ENCODE data around the gene ARPC2. TPM values are rescaled to one million over a fixed set of nuclear protein-coding genes. Genes with fewer than 3 reads are reported as not detected.
"Not testable (repeated sequence)": the region's sequence is repeated elsewhere in the genome, so short reads cannot be mapped to it uniquely, and the experiment has no call there.

ARPC2 gene
- polyA plus RNA-seq: 100 to 1,000 TPM in 2 of 3 donors, 10 to 100 TPM in 1; 65.3 to 309 (median 256) TPM

DNA sequence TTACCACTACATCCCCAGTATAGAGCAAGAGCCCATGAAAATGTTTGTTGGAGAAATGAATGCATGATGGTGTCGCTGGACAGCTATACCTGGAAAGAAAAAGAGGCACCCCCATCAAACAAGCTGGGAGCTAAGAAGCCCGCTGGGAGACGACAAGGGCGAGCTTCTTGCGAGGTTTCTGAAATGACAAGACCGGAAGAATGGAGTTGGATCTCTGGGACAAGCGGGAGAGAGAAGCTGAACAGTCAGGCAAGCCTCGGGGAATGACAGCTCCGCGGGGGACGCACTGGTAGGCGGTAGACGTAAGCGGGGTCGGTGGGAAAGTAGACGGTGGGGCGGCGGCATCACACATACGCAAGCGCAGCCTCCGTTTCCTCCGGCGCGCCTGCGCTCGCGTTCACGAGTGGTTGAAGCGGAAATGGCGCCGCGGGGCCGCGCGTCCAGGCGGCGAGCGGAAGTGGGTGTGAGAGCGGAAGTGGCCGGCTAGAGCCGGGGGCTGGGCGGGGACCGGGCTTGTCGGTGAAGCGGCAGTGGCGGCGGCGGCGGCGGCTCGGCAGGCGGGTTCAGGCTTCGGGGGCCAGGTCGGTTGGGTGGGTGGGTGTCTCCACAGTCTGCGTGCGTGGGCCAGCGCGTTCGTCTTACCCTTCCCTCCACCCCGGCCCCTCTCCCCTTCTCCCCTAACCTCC is at the start of gene ARPC2:
TSS of gene ARPC2 (plus strand) at position 516 of the 686 bp plus-strand sequence. CDS start 282 bp downstream, outside the sequence.
- H3K27ac ChIP-seq (ENCODE audit: low read depth, low read length): peak within 1 kb of the TSS; percentile 97
- WGBS, 3 donors: 0 to 1% (median 1%) methylated on average over 53 to 59 of the region's 60 CpGs

DNA sequence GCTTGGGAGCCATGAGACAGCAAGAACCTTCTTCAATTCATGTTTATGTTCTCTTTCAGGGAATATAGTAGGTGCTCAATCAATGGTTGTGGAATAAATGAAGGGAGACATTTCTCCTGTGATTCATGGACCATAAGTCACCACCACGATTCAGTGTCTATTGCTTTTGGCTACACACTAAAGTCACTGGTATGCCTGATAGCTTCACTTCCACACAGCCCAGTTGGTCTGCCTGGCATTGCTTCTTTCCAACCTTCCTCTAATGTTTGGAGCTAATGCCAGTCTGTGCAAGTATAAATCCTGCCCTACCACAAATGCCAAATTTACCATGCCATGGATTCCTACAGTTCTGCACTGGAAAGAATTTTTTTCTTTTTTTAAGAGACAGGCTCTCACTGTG is 49.0 kb upstream of the ARPC2 start:
- H3K27ac ChIP-seq (ENCODE audit: low read depth, low read length): no peak overlapping the region
- WGBS, 3 donors: 86 to 92% (median 91%) methylated on average over 1 of the region's 1 CpG

DNA sequence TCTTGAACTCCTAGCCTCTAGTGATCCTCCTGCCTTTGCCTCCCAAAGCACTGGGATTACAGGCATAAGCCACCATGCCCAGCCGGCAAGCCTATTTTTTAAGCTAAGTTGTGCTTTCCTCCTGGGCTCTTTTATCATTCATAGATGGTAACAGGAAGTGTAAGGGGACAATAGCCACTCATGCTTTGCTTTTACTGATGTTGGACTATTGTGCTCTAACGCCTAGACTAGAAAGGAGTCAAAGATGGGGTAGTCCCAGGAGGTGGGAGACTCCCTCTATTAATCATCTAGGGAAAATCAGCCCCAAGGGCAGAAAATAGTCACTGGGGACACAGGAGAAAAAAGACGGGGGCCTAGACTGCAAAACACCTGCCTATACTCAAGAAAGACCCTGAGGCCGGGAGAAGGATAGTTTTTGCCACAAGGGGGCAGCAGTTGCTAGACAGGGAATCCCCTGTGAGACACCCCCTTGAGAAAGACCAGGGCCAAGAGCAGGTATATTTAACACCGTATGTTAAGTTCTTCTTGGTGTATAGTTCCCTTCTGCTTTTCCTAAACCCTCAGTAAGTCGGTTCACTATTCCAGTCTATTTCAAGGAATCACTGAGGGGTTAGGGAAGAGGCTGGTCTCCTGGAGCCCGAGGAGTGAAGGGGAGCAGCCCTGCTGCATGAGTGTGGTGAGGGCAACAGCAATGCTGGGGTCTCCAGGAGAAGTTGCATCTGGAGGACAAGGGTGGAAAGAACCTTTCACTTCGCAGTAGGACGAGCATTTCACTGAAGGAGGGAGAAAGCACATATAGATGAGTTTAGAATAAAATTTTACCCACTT is 48.1 kb upstream of the ARPC2 start:
- H3K27ac ChIP-seq (ENCODE audit: low read depth, low read length): no peak overlapping the region
- WGBS, 3 donors: 46 to 62% (median 51%) methylated on average over 9 of the region's 9 CpGs

DNA sequence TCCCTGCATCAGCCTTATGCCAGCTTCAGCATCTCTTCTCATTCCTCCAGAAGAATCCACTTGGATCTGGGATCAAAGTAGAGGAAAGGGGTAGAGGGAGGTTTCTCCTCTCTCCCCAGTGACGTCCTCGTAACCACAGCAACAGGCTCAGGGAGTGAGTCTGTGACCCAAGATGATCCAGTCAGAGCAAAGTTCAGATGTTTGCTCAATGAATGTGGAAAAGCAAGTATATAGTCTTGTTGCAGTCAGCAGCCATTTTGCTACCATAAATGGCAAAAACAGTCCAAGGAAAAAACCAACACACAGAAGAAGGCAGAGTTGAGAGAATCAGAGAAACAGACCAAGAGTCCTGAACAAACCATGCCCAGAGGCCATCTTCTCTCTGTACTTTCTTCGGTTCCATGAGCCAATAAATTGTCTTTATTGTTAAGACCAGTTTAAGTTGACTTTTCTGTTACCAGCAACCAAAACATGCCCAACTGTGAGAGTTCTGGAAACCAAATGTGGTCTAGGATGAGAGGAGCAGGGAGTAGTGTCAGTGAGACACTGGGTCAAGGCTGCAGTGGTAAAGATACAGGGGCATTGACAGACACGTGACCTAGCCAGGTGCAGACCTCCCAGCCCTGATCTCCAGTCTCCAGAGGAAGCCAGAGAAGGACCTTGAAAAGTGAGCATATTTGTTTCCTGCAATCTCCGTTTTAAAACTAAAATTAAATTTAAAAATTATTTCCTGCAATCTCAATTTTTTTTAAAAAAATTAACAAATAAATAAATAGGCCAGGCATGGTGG is 47.0 kb upstream of the ARPC2 start:
- WGBS, 3 donors: 44 to 72% (median 64%) methylated on average over 5 of the region's 5 CpGs
- no peak overlapping the region for H3K27ac ChIP-seq (ENCODE audit: low read depth, low read length)

DNA sequence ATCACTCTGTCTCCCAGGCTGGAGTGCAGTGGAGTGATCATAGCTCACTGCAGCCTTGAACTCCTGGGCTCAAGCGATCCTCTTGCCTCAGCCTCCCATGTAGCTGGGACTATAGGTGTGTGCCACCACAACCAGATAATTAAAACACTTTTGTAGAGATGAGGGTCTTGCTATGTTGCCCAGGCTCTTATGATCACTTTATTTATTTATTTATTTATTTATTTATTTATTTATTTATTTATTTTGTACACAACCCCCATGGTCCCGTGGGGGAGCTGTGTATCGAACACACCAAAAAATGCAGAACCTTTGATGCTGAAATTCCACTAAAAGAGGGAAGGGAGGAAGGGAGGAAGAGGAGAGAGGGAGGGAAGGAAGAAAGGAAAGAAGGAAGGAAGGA is 45.2 kb upstream of the ARPC2 start:
- WGBS, 3 donors: 83 to 85% (median 84%) methylated on average over 3 of the region's 3 CpGs

DNA sequence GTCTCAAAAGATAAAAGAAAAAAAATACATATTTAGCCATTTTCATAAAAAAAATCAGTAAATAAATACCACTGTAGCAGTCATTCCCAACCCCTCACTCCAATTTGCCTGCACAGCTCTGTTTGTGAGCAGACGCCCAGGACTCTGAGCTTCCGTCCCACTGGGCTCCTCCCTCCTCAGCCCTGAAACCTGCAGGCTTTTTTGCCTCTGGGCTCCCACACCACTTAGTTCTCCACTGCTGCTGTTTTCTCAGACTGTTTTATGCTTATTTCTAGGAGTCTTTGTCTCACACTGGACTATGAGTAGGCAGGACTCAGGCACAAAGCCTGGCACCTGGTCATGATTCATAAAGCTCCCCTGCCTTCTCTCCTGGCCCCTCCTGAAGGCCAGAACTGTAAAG is 44.1 kb upstream of the ARPC2 start:
- WGBS, 3 donors: 83 to 86% (median 84%) methylated on average over 2 of the region's 2 CpGs
- no peak overlapping the region for H3K27ac ChIP-seq (ENCODE audit: low read depth, low read length)

More for the DNA sequence above, 45.2 kb upstream of the ARPC2 start:
- H3K27ac ChIP-seq (ENCODE audit: low read depth, low read length): not testable (repeated sequence)

DNA sequence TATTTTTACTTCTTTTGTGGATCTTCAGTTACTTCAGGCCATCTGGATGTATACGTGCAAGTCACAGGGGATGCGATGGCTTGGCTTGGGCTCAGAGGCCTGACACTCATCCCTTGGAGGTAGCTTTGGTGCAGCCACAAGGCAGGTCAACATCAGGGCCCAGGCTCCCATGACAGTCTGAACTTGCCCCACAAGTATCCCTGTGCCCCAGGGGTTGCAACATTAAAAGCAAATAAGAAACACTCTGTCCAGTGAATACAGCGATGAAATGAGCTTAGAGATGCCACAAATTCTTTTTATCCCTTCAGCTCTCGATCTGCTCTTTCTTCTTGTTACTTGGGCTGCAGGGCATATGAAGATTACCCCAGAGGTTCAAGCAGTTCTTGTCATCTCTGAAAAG is 37.2 kb upstream of the ARPC2 start:
- 89 to 93% (median 91%) methylated on average over 4 of the region's 4 CpGs for WGBS, 3 donors
- no peak overlapping the region for H3K27ac ChIP-seq (ENCODE audit: low read depth, low read length)

DNA sequence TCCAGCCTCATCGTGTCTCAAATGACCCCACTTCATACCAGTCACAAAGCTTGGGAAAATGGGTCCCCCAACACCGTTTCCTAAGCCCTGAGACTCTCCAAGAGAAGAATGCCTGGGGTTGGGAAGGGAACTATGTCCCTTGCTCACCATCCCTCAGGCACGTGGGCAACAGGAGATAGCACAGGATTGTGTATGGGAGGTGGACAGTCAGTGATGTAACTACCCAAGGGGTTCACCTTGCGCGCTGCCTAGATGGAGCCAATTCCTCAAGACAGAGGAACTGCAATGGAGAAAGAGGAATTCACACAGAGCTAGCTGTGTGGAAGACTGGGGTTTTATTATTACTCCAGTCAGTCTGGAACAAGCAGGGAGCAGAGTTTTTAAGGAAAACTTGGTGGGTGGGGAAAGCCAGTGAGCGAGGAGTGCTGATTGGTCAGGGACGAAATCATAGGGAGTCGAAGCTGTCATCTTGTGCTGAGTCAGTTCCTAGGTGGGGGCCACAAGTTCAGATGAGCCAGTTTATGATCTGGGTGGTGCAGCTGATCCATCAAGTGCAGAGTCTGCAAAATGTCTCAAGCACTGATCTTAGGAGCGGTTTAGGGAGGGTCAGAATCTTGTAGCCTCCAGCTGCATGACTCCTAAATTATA is 36.4 kb upstream of the ARPC2 start:
- WGBS, 3 donors: 57 to 64% (median 60%) methylated on average over 9 of the region's 9 CpGs
- no peak overlapping the region for H3K27ac ChIP-seq (ENCODE audit: low read depth, low read length)

DNA sequence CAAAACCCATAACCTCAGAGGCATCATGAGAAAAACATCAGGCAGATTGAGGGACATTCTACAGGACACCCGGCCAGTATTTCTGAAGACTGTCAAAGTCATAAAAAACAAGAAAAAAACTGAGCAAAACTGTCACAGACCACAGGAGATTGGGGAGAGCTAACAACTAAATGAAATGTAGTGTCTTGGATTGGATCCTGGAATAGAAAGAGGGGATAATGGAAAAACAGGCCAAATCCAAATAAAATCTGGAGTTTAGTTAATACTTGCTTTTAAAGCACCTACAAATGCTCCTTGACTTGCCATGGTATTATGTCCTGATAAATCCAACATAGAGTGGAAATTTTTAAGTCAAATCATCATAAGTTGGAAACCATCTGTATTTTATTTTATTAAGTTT is 32.7 kb upstream of the ARPC2 start:
- WGBS, 3 donors: 84 to 94% (median 85%) methylated on average over 1 of the region's 1 CpG
- no peak overlapping the region for H3K27ac ChIP-seq (ENCODE audit: low read depth, low read length)

DNA sequence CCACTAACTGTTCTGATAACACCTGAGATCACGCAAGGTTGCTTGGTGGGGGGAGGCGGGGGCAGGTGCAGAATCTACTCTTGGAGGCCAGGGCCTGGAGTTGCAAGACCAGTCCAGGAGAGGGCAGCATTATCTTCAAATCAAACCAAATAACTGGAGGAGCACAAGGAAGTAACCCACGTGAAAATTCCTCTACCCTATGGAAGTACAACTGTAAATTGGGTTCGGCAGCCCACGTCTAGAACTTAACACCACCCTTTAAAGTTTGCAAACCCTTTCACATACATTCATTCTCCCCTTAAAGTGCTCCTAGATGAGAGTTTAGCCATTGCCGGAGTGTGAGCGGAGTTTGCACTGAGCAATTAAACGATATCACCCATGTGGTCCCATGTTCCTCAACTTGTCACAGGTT is 30.6 kb upstream of the ARPC2 start:
- no peak overlapping the region for H3K27ac ChIP-seq (ENCODE audit: low read depth, low read length)
- WGBS, 3 donors: 32 to 37% (median 36%) methylated on average over 8 of the region's 8 CpGs

DNA sequence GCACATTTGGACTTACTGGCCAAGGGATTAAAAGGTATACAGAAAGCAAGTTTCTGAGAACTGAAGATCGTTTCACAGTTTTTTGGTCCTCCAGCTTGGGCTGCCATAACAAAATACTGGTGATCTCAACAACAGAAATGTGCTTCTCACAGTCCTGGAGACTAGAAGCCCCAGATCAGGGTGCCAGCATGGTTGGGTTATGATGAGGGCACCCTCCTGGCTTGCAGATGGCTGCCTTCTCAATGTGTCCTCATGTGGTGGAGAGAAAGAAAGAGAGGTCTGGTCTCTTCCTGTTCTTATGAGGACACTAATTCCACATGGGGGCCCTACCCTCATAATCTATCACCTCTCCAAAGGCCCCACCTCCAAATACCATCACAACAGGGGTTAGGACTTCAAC is 30.1 kb upstream of the ARPC2 start:
- no peak overlapping the region for H3K27ac ChIP-seq (ENCODE audit: low read depth, low read length)
- 62 to 73% (median 62%) methylated on average over 1 of the region's 1 CpG for WGBS, 3 donors

DNA sequence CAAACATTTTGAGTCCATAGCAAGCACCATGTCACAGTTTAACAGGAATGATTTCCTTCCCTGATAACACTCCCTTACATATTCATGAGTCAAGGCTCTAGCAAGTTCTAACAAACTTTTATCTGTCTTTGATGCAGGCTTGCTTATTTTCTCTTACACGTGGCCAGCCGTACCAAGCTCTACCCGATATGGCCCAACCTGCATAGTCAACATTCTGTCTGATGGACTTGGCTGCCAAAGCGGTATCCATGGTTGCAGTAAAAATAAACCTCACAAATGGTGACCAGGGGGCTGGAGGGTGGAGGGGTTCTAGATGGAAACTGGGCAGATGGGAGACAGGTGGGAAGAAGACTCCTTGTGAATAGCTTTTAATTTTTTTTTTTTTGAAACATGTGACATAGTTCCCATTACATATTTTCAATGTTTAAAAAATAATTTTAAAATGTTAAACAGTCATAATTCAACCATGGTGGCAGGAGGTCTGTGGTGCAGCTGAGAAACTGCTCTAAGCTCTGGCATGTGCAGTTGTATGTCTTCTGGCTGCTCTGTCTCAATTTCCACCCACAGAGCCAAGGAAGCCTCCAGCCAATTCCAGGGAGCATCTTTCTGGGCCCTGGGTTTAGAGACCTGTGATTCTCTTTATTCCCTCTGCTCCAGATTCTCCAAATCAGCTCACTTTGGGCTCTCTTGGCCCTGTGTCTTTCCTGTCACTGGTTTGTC is 29.5 kb upstream of the ARPC2 start:
- WGBS, 3 donors: 38 to 68% (median 67%) methylated on average over 4 of the region's 4 CpGs

DNA sequence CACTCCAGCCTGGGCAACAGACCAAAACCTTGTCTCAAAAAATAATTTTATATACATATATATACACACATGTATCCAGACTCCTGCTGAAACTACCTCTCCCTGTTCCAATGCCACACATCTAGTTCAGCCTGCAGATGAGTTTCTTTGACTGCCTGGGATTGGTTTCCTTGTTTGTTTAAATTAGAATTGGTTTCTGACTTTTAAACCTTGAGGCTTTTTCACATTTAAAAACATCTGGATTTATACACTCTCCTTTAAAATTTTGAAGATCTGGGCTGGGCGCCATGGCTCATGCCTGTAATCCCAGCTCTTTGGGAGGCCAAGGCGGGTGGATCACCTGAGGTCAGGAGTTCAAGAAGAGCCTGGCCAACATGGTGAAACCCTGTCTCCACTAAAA is 28.5 kb upstream of the ARPC2 start:
- WGBS, 3 donors: 92 to 100% (median 98%) methylated on average over 2 of the region's 2 CpGs
- H3K27ac ChIP-seq (ENCODE audit: low read depth, low read length): no peak overlapping the region

More for the DNA sequence above, 29.5 kb upstream of the ARPC2 start:
- H3K27ac ChIP-seq (ENCODE audit: low read depth, low read length): no peak overlapping the region

DNA sequence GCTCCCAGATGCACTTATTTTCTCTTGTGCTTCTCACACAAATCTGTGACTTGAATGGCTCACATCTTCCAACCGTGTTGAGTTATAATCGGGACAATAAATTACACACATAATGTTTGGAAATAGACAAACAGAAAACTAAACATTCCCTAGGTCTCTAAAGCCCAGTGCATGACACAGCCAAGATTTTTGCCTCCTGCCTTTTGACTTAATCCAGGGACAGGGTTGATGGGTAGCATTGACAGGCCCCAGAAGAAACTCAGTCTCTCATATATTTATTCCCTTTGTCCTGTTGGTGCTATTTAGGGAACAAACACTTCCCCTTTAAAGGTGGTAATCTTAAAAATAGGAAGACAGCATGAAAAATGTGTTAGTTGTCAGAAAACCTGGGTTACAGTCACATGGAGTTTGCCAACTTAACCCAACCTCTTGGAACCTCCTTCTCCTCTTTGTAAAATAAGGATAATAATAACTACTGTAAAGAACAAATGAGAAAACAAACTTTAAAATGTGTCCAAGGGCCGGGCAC is 24.0 kb upstream of the ARPC2 start:
- 59 to 73% (median 60%) methylated on average over 3 of the region's 3 CpGs for WGBS, 3 donors
- no peak overlapping the region for H3K27ac ChIP-seq (ENCODE audit: low read depth, low read length)

DNA sequence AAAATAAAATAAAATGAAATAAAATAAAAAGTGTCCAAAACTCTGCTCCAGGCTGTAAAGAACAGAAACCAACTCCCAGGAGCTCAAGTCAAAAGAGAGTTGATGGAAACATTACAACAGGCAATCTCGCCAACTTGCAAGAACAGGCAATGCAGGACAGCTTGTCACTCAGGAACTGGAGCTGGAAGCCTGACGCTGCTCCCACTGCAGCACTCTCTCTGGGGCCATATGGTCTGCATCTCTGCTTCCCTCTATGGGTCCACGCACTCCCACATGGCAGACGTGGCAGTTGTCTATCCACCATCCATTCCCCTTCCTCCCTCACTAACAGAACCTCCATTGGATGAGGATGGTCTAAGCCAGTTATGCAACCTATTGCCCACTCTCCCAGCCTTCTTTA is 23.3 kb upstream of the ARPC2 start:
- no peak overlapping the region for H3K27ac ChIP-seq (ENCODE audit: low read depth, low read length)
- 79 to 94% (median 89%) methylated on average over 4 of the region's 4 CpGs for WGBS, 3 donors

DNA sequence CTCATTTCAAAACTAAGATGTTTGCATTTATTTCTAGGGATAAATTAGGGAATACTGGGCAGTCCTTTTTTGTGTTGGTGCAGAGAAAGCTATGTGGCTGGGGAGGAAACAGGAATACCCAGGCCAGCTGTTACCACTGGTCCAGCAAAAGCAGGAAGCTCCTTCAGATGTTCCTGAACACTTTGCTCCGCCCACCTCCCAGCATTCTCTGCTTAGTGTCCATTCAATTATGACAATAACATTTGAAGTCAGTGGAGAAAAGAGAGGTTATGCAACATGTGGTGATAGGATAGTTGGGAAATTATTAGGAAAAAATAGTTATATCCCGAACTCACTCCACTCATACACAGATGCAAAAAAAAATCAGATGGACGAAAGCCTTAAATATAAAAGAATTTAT is 22.1 kb upstream of the ARPC2 start:
- WGBS, 3 donors: 88 to 91% (median 90%) methylated on average over 3 of the region's 3 CpGs
- no peak overlapping the region for H3K27ac ChIP-seq (ENCODE audit: low read depth, low read length)

DNA sequence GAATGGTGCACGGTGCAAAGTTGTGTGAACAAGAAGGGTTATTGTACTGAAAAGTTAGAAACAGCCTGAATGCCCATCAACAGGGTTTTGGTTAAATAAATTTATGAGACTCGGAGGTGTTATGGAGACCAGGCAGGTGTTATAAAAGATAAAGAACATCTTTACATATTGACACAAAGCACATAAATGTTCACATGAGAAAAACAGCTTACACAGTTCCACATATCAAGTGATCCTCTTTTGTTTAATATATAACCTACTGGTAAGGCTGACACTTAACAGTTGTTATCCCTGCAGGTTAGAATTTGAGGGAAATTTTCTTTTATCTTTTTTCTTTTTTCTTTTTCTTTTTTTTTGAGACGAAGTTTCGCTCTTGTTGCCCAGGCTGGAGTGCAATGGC is 20.0 kb upstream of the ARPC2 start:
- 54 to 90% (median 79%) methylated on average over 4 of the region's 4 CpGs for WGBS, 3 donors
- no peak overlapping the region for H3K27ac ChIP-seq (ENCODE audit: low read depth, low read length)

DNA sequence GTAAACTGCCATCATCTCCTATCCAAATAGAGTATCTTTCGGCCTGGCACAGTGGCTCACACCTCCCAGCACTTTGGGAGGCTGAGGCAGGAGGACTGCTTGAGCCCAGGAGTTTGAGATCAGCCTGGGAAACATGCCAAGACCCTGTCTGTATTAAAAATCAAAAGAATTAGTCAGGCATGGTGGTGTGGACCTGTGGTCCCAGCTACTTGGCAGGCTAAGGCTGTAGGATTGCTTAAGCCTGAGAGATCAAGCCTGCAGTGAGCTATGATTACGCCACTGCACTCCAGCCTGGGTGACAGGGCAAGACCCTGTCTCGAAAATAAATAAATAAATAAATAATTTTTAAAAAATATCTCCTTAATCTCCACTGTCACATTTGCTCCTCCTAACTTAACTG is 14.7 kb upstream of the ARPC2 start:
- WGBS, 3 donors: 72 to 77% (median 76%) methylated on average over 3 of the region's 3 CpGs
- H3K27ac ChIP-seq (ENCODE audit: low read depth, low read length): no peak overlapping the region

All from adipose tissue (tissue), 3 donors.